LNCaP clone FGC (cell line): Measurements from ENCODE around the gene OCRL.

Experiments
- DNase-seq: peaks from one replicate; pipeline ENCODE4 v3.0.0-alpha.2; 2011; ENCODE audit warnings: low read depth
- H3K4me3 ChIP-seq: 2 replicates; pipeline ENCODE4 v1.5.1; 2011; ENCODE audit warnings: mild to moderate bottlenecking, low read depth, low read length, control low read depth
- TF ChIP-seq, protein P1 (sequence below): IDR thresholded peaks from 2 replicates; pipeline ENCODE4 v1.5.1; 2012; ENCODE audit warnings: mild to moderate bottlenecking; ENCODE audit not compliant: control insufficient read depth, insufficient read depth; ENCODE audit errors: extremely low read depth

Gene OCRL

DNA sequence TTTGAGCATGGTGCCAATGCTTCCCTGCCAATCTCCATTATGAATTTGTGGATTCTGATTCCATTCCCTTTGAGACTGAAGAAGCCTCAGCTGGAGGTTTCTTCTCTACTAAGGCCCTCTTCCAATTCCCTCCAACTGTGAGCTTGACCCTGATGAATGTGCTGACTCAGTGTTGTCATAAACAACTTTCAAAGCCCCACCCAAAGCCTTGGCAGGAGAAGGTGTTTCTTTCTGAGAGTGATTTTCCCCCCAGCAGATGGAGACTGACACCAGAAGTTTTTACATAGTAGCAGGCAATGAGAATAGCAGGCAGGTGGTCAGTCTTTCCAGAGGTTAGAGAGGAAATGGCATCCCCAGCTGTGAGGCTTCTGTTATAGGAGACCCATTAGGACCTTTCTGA is 53.1 kb downstream of the OCRL start:
- TF ChIP-seq, protein P1, sequence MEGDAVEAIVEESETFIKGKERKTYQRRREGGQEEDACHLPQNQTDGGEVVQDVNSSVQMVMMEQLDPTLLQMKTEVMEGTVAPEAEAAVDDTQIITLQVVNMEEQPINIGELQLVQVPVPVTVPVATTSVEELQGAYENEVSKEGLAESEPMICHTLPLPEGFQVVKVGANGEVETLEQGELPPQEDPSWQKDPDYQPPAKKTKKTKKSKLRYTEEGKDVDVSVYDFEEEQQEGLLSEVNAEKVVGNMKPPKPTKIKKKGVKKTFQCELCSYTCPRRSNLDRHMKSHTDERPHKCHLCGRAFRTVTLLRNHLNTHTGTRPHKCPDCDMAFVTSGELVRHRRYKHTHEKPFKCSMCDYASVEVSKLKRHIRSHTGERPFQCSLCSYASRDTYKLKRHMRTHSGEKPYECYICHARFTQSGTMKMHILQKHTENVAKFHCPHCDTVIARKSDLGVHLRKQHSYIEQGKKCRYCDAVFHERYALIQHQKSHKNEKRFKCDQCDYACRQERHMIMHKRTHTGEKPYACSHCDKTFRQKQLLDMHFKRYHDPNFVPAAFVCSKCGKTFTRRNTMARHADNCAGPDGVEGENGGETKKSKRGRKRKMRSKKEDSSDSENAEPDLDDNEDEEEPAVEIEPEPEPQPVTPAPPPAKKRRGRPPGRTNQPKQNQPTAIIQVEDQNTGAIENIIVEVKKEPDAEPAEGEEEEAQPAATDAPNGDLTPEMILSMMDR, result no peak
- no peak for DNase-seq
- no peak overlapping the region for H3K4me3 ChIP-seq

DNA sequence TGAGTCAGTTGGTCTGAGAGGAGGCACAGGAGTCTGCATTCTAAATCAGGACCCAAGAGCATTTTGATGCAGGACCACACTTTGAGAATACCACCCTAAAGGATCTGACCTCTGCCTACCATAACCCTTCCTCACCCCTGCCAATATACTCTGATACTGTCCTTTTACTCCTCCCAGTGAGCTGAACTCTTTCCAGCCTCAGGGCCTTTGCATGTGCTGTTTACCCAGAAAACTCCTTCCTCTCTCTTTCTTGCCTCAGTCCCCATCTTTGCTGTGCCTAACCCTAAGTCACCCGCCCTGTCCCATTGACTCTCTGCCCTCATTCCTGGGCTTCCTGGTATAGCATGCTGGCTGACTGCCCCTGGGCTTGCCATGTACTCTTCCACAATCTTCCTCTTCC is 54.7 kb downstream of the OCRL start:
- TF ChIP-seq, protein P1, result no peak
- no peak overlapping the region for H3K4me3 ChIP-seq
- DNase-seq, result no peak

DNA sequence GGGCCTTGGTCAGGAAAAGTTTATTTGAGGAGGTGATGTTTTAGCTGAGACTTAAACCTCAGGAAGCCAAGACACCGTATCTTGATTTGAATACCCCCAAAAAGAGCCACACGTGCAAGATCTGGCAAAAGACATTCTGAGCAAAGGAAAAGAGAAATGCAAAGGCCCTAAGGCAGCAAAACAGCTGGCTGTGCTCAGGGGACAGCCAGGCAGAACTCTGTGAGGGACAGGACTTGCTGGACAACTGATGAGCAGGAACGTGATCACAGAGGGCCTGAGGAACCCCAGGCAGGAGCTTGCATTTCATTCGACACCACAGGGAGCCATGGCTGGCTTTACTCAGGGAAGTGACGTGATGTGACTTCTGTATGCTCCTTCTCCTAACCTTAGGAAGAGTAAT is 56.0 kb downstream of the OCRL start:
- H3K4me3 ChIP-seq, result no peak overlapping the region
- TF ChIP-seq, protein P1, result no peak
- DNase-seq, result no peak

DNA sequence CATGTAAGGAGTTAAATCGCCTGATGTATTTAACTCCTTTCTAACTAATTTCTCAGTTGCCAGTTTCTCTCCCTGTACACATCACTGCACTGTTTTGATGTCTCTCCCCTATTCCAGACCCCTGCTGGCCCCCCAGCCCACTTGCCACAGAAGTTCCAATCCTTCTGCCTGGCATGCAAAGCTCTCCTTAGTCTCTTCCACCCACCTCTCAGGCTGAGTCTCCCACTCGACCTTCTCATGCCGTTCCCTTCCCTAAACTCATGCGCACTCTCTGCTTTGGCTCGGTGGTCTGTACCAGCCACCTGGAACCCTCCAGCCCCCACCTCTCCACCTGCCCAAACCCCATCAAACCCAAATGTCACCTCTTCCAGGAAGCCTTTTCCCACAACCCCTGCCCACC is 57.8 kb downstream of the OCRL start:
- no peak for DNase-seq
- TF ChIP-seq, protein P1, result no peak

DNA sequence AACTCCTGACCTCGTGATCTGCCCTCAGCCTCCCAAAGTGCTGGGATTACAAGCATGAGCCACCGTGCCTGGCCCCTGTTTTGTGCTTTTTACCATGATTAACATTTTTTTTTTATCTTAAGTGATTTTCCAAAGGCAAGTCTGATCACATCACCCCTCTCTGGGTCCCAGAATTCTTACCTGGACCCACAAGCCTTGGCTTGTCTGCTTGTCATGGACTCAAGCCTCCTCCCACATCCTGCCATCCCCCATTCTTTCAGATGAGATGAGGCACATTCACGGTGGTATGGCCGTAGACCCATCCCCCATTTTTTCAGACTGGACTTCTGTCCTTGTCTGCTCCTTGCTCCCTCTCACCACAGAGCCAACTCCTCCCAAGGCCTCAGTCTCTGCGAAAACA is 59.4 kb downstream of the OCRL start:
- DNase-seq, result no peak
- TF ChIP-seq, protein P1, result no peak
- no peak overlapping the region for H3K4me3 ChIP-seq

More for the DNA sequence above, 57.8 kb downstream of the OCRL start:
- H3K4me3 ChIP-seq, result no peak overlapping the region

DNA sequence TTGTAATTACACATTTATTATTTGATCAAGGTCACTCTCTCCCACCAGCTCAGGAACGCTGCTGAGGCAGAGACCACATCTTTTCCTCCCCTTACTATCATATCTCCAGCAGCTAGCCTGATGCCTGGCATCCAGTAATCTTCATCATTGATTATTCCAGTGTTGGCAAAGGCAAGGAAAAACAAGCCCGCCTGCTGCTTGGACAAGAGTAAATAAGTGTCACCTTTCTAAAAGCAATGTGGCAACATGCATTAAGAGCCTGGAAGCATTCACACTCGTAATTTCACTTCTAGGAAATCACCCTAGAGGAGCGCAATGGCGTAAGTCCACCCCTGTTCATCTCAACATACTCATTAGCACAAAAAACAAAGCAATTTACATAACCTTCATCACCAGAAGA is 59.9 kb downstream of the OCRL start:
- H3K4me3 ChIP-seq, result no peak overlapping the region
- TF ChIP-seq, protein P1, result no peak
- no peak for DNase-seq

DNA sequence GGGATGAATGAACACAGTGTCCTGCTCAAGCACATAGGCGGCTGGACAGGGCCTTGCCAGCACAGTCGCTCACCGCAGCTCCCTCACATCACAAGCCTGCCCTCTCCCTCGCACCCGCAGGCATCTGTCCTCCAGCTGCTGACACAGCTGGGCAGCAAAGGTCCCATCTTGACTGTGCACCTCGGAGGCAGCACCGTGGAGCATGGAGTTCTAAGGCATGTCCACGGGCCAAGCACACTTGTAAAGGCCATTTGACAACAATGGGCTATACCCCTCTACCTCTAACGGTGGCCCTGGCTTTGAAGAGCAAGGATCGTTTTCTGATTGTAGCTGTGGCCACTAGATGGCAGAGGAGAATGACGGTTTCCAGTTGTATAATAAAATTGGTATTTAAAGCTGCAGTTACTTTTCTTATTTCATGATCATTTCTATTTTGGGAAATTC is 60.9 kb downstream of the OCRL start:
- no peak for DNase-seq
- TF ChIP-seq, protein P1, result peak; percentile 57
- H3K4me3 ChIP-seq, result no peak overlapping the region
